Calu3 (cell line): ENCODE results near the gene ZNF484. TPM values are rescaled to one million over a fixed set of nuclear protein-coding genes. Genes with fewer than 3 reads are reported as not detected.
"Not testable (repeated sequence)": the region's sequence is repeated elsewhere in the genome, so short reads cannot be mapped to it uniquely, and the experiment has no call there.

Experiments
- BruUV-seq: library from RNA; stranded (reverse); fragments of 400-500 nt; replicated peaks from 2 replicates; lab custom pipeline; 2021; lab: Mats Ljungman, UMichigan
- CTCF ChIA-PET: fragments of 300-600 bp; sonication (Branson Sonifier 250); formaldehyde crosslinking; loops from one replicate; lab custom pipeline; 2022; ENCODE audit warnings: antibody characterized with exemption; lab: Charles Lee
- DNase-seq: peaks from one replicate; pipeline ENCODE4 v3.0.0; 2022
- H3K27ac Mint-ChIP-seq: one replicate; pipeline ENCODE4 v1.8.0; 2022; ENCODE audit warnings: mixed read lengths; ENCODE audit not compliant: unreplicated experiment
- H3K27me3 Mint-ChIP-seq: one replicate; pipeline ENCODE4 v1.8.0; 2022; ENCODE audit warnings: mixed read lengths; ENCODE audit not compliant: unreplicated experiment
- H3K36me3 Mint-ChIP-seq: one replicate; pipeline ENCODE4 v1.8.0; 2022; ENCODE audit warnings: mild to moderate bottlenecking, moderate library complexity, mixed read lengths; ENCODE audit not compliant: insufficient read depth, unreplicated experiment
- H3K4me1 Mint-ChIP-seq: one replicate; pipeline ENCODE4 v1.8.0; 2022; ENCODE audit warnings: mild to moderate bottlenecking, low read depth, mixed read lengths; ENCODE audit not compliant: unreplicated experiment
- H3K4me3 Mint-ChIP-seq: one replicate; pipeline ENCODE4 v1.8.0; 2022; ENCODE audit warnings: mild to moderate bottlenecking, low read depth, moderate library complexity, mixed read lengths; ENCODE audit not compliant: unreplicated experiment
- H3K9me3 Mint-ChIP-seq: one replicate; pipeline ENCODE4 v1.8.0; 2022; ENCODE audit warnings: low read depth, mixed read lengths; ENCODE audit not compliant: unreplicated experiment
- intact Hi-C: fragments of 100-400 bp; cut with micrococcal nuclease; formaldehyde crosslinking; loops from one replicate; pipeline ENCODE4 v1.10.0; 2022; ENCODE audit not compliant: unreplicated experiment
- total RNA-seq: library from RNA; stranded (reverse); gene quantifications from 2 replicates; pipeline ENCODE4 v1.2.3, GENCODE V29; 2022
- TF ChIP-seq, protein P1 (sequence below): fragments of 200-600 bp; IDR thresholded peaks from one replicate; pipeline ENCODE4 v1.8.0; 2022; ENCODE audit warnings: antibody characterized with exemption; ENCODE audit not compliant: unreplicated experiment

Gene ZNF484
- total RNA-seq, 1 experiment from 2014 or later = 6.3 TPM

DNA sequence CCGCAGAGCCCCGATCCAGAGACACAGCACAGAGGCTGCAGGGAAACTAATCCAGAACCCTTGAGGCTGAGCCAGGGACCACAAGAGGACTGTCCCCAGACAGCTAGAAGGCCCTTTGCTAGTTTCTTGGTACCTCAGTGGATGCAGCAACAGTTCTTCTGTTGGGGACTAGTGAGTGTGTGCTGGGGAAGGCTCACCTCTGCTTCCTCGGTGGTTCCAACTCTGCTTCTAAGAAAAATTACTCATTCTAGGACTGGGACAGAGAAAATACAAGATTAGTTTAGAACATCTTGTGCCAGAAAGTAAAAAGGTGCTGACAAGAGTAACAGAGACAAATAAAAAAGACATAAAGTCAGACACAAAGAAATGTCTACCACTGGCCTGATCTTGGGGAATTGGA is 19.5 kb upstream of the ZNF484 start:
- Mint-ChIP-seq H3K4me1 (no peaks in the 10 kb centered on the region), H3K9me3 (no peaks in the 10 kb centered on the region), H3K27ac (no peak overlapping the region), H3K36me3 (no peaks in the 10 kb centered on the region), H3K4me3 (no peak overlapping the region), H3K27me3 (no peaks in the 10 kb centered on the region)
- DNase-seq = no peak
- BruUV-seq = no TSS peak
- intact Hi-C loops = no loop called here
- TF ChIP-seq, protein P1, sequence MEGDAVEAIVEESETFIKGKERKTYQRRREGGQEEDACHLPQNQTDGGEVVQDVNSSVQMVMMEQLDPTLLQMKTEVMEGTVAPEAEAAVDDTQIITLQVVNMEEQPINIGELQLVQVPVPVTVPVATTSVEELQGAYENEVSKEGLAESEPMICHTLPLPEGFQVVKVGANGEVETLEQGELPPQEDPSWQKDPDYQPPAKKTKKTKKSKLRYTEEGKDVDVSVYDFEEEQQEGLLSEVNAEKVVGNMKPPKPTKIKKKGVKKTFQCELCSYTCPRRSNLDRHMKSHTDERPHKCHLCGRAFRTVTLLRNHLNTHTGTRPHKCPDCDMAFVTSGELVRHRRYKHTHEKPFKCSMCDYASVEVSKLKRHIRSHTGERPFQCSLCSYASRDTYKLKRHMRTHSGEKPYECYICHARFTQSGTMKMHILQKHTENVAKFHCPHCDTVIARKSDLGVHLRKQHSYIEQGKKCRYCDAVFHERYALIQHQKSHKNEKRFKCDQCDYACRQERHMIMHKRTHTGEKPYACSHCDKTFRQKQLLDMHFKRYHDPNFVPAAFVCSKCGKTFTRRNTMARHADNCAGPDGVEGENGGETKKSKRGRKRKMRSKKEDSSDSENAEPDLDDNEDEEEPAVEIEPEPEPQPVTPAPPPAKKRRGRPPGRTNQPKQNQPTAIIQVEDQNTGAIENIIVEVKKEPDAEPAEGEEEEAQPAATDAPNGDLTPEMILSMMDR = no peak
- CTCF ChIA-PET = no interaction called here

DNA sequence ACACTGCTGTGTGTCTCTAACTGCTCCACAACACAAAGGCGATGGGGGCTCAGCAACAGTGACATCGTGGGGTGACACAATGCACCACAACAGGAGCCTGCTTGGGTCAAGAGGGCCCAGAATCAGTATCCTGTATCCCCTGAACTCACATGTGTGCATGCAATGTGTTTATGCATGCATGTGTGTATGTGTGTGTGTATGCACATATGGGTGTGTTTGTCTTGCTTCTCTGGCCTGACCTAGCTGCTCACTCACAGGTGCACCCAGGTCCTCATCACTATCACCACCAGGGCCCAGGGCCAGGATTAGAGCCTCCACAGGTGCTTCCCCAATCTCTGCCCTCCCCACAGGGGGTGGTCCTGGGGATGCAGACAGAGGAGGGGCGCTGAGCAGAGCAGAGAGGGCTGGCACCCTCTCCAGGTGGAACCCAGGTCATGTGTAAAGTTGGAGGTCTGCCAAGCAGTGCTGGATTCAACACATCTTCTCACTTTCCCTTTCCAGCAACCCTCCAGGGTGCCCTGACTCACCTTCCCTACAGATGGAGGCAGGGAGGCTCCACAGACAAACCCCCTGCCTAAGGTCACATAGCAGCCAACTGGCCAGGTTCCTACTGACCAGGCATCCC is 18.1 kb upstream of the ZNF484 start:
- no peak overlapping the region for H3K4me3 Mint-ChIP-seq
- H3K9me3 Mint-ChIP-seq = no peaks in the 10 kb centered on the region
- H3K36me3 Mint-ChIP-seq = no peaks in the 10 kb centered on the region
- H3K27me3 Mint-ChIP-seq = no peaks in the 10 kb centered on the region
- intact Hi-C loops = no loop called here
- H3K4me1 Mint-ChIP-seq = no peaks in the 10 kb centered on the region
- BruUV-seq = no TSS peak
- CTCF ChIA-PET = no interaction called here
- no peak overlapping the region for H3K27ac Mint-ChIP-seq
- TF ChIP-seq, protein P1 = no peak
- no peak for DNase-seq

DNA sequence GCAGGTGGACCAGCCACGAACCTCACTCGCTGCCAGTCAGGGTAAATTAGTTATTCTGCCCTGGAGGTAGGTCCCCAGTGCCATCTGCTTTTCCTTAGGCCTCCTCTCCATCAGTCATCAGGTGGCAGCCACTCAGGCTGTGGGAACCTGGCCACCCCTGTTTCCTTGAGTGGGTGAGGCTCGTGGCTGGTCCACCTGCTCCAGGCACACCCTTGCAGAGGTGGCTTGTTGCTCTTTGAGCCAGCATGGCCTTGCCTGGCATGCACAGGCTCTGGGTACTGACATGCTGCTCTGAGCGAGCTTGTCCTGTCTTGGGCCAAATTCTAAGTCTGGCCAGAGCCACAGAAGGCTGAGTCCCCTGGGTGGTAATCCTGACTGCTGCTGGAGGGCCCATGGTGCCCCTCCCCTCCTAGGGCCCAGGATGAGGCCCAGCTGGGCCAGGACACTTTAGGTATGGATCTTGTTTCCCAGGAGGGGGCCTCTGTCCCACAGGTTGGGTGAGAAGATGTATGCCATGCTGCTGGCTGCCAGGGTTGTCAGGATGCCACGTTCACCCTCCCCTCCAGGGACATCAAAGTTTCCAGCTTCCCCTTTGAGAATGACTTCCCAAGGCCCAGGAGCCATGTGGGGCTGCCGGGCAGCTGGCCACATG is 17.0 kb upstream of the ZNF484 start:
- no TSS peak for BruUV-seq
- Mint-ChIP-seq H3K36me3 (no peaks in the 10 kb centered on the region), H3K4me3 (no peak overlapping the region), H3K27me3 (peaks cover 7% of the 10 kb centered on the region), H3K4me1 (no peaks in the 10 kb centered on the region), H3K27ac (no peak overlapping the region), H3K9me3 (no peaks in the 10 kb centered on the region)
- no peak for DNase-seq
- CTCF ChIA-PET = no interaction called here
- TF ChIP-seq, protein P1 = no peak
- intact Hi-C loops = no loop called here

DNA sequence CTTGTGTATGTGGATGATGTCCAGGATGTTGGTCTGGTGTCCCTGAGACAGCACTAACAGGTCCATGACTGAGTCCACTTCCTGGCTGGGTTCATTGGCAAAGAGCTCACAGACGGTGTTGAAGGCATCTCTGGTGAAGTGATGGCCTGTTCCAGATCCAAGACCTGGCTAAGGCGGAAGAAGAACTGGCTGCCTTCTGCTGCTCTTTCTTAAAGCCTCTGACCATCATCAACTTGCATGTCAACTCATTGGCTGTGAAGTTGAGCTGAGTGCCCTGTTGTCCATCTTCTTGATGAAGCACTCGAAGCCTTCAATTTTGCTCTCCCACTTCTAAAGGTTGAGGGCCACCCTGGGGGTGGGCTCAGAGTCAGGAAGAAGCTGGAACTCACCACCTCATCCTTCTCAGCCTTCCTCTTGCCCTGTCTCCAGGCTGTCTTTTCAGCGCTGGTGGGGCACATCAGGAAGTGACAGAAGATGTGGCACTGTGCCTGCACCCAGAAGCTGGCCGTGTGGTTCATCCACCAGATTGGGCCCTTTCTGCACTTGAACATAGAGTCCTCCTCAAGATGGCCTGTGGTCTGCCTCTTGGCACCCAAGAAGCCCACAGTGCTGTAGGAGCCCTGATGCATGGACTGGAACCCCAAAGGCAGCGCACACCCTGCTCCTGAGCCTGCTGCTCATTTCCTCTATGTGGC is 16.2 kb upstream of the ZNF484 start:
- H3K4me1 Mint-ChIP-seq, DNase-seq, H3K4me3 Mint-ChIP-seq, intact Hi-C loops, H3K27ac Mint-ChIP-seq, H3K9me3 Mint-ChIP-seq, BruUV-seq, H3K36me3 Mint-ChIP-seq, CTCF ChIA-PET: not testable (repeated sequence)
- H3K27me3 Mint-ChIP-seq = peaks cover 15% of the 10 kb centered on the region

DNA sequence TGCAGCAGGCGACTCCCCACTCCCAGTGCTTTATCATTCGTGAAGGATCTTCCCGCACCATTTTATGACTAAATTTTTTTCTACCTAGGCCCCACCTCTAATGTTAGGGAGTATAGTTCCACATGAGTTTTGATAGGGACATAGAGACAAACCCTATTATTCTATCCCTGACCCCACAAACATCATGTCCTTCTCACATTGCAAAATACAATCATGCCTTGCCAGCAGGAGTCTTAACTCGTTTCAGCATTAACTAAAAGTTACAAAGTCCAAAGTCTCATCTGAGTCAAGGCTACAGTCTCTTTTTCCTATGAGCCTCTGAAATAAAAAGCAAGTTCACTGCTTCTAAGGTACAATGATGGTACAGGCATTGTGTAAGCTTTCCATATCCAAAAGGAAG is 14.4 kb upstream of the ZNF484 start:
- CTCF ChIA-PET, DNase-seq, H3K4me1 Mint-ChIP-seq, H3K9me3 Mint-ChIP-seq, BruUV-seq, H3K4me3 Mint-ChIP-seq, H3K27ac Mint-ChIP-seq, H3K36me3 Mint-ChIP-seq, intact Hi-C loops: not testable (repeated sequence)
- peaks cover 30% of the 10 kb centered on the region for H3K27me3 Mint-ChIP-seq
